ENCODE results near the gene DIP2B. TPM values are rescaled to one million over a fixed set of nuclear protein-coding genes. Genes with fewer than 3 reads are reported as not detected.

DIP2B gene
- polyA plus RNA-seq, 2 of the 4 experiments (the other 2 are of a cell fraction), result 16.9 to 29.3 TPM

GRCh38 chr12:50784501-50784900, 279.7 kb downstream of the DIP2B start:
- Histone ChIP-seq H3K4me3 (no peak overlapping the region), H3K9me3 (peaks cover 8% of the 10 kb centered on the region; the same call in 1 of the 3 replicates), H3K4me1 (peaks cover 48% of the 10 kb centered on the region), H3K4me2 (peak overlapping the region; percentile 79), H3K27ac (peak overlapping the region; percentile 51 to 62; a peak in 5 of 6 replicates)
- 85% methylated on average over 4 of the region's 4 CpGs for WGBS (ENCODE audit: missing lambda C conversion rate)
- ChIA-PET CTCF (no interaction called here), POLR2A (interaction anchor here (1.5 kb wide), 1 partner anchor 20 kb away, joined by 7 read pairs; the partner anchor contains the start of gene ATF1)
- FAIRE-seq (no peak), ATAC-seq (no peak), DNase-seq (ENCODE audit: low read depth in 1 of 2, low spot score in 1 of 2) (no peak)
- no peak for TF ChIP-seq HOXA7 (CRISPR knock-in tag; IDR thresholded peaks at IDR 0.05)

- TF ChIP-seq BHLHE40 (IDR thresholded peaks at IDR 0.05; ENCODE audit: low read depth, low read length) (no peak), CBX8 (IDR thresholded peaks at IDR 0.05) (no peak), ESRRA (IDR thresholded peaks at IDR 0.05; ENCODE audit: borderline replicate concordance, low read length) (no peak), PBX3 (IDR thresholded peaks at IDR 0.05) (no peak), RNF2 (IDR thresholded peaks at IDR 0.05; ENCODE audit: borderline replicate concordance, low read depth) (no peak), E2F6 (IDR thresholded peaks at IDR 0.05; ENCODE audit: borderline replicate concordance, low read depth) (no peak), PHF8 (IDR thresholded peaks at IDR 0.05; ENCODE audit: borderline replicate concordance, low read depth) (no peak), HOXA7 (CRISPR knock-in tag; IDR thresholded peaks at IDR 0.05) (no peak), ZSCAN20 (CRISPR knock-in tag; IDR thresholded peaks at IDR 0.05) (no peak), USF2 (IDR thresholded peaks at IDR 0.05) (no peak), SREBF2 (IDR thresholded peaks at IDR 0.05) (no peak), EP300 (IDR thresholded peaks at IDR 0.05) (no peak), GATA3 (IDR thresholded peaks at IDR 0.05; ENCODE audit: borderline replicate concordance) (no peak), FOSB (CRISPR knock-in tag; IDR thresholded peaks at IDR 0.05) (peak; percentile 20; the same call in 1 of the 2 replicates), NPAS2 (CRISPR knock-in tag; IDR thresholded peaks at IDR 0.05; ENCODE audit: borderline replicate concordance) (no peak), HEYL (CRISPR knock-in tag; IDR thresholded peaks at IDR 0.05) (peak; percentile 10; the same call in 1 of the 2 replicates), MYC (IDR thresholded peaks at IDR 0.05; ENCODE audit: borderline replicate concordance, low read length) (no peak), CTCF (IDR thresholded peaks at IDR 0.05) (no peak), TP53 (CRISPR knock-in tag; IDR thresholded peaks at IDR 0.05) (0 out of 2 replicates have a peak, but pooled peaks have one; percentile 14), CEBPB (IDR thresholded peaks at IDR 0.05) (no peak), NFE2L2 (conservative IDR thresholded peaks at IDR 0.05; ENCODE audit: low read length) (no peak), HOXB5 (CRISPR knock-in tag; IDR thresholded peaks at IDR 0.05) (0 out of 2 replicates have a peak, but pooled peaks have one; percentile 24)
- Histone ChIP-seq H3K4me1 (peaks cover 48% of the 10 kb centered on the region), H3K4me3 (no peak overlapping the region), H3K9me3 (peaks cover 8% of the 10 kb centered on the region; the same call in 1 of the 3 replicates), H3K27ac (peak overlapping the region; percentile 70 to 85), H3K4me2 (peak overlapping the region; percentile 79)
- ATAC-seq (no peak), DNase-seq (ENCODE audit: low read depth in 1 of 2, low spot score in 1 of 2) (peak in 1 of 2 experiments; percentile 38), FAIRE-seq (no peak)
- ChIA-PET POLR2A (interaction anchor here (1.5 kb wide), 1 partner anchor 21 kb away, joined by 7 read pairs; the partner anchor contains the start of gene ATF1), CTCF (interaction anchor here (1.3 to 3.1 kb wide), 3 partner anchors 18 to 241 kb away, joined by 4 to 18 read pairs (median 5); partner anchors contain the start of gene SLC11A2)
- WGBS (ENCODE audit: missing lambda C conversion rate), result 79% methylated on average over 3 of the region's 3 CpGs
Observed at GRCh38 chr12:50785406-50786001, 280.7 kb downstream of the DIP2B start.

Data from A549 (cell line).